ENCODE results near the gene SLC2A1. TPM values are rescaled to one million over a fixed set of nuclear protein-coding genes. Genes with fewer than 3 reads are reported as not detected.

SLC2A1 gene
- total and polyA plus RNA-seq, 2 of the 13 experiments (the other 11 are each of a cell fraction or from before 2014, with no cell fraction given) = 125 to 423 TPM

GRCh38 chr1:42957880-42958487 is 684 bp downstream of the SLC2A1 start (continued):
- TF ChIP-seq HOXA9 (CRISPR knock-in tag; IDR thresholded peaks at IDR 0.05; ENCODE audit: borderline replicate concordance) (no peak), BCL6 (CRISPR knock-in tag; IDR thresholded peaks at IDR 0.05) (no peak), HNRNPH1 (optimal IDR thresholded peaks at IDR 0.05; ENCODE audit: low read depth, low read length) (no peak), GMEB2 (CRISPR knock-in tag; IDR thresholded peaks at IDR 0.05; ENCODE audit: low read depth) (no peak), ZC3H4 (CRISPR knock-in tag; IDR thresholded peaks at IDR 0.05; ENCODE audit: borderline replicate concordance) (no peak), MED1 (CRISPR knock-in tag; IDR thresholded peaks at IDR 0.05) (peak; percentile 38; the same call in 1 of the 2 replicates), SP5 (CRISPR knock-in tag; IDR thresholded peaks at IDR 0.05; ENCODE audit: borderline replicate concordance, low read depth) (no peak), ATF7 (IDR thresholded peaks at IDR 0.05) (no peak), ATF7 (CRISPR knock-in tag; IDR thresholded peaks at IDR 0.05) (no peak), KLF16 (CRISPR knock-in tag; IDR thresholded peaks at IDR 0.05) (no peak; a peak in 1 of 4 replicates), TP53 (CRISPR knock-in tag; conservative IDR thresholded peaks at IDR 0.05) (no peak), CSRNP1 (CRISPR knock-in tag; IDR thresholded peaks at IDR 0.05) (no peak), ZNF576 (CRISPR knock-in tag; IDR thresholded peaks at IDR 0.05) (no peak), ZNF468 (CRISPR knock-in tag; IDR thresholded peaks at IDR 0.05) (no peak), SP4 (CRISPR knock-in tag; IDR thresholded peaks at IDR 0.05) (no peak), FOXA3 (CRISPR knock-in tag; IDR thresholded peaks at IDR 0.05) (no peak), BRD4 (CRISPR knock-in tag; IDR thresholded peaks at IDR 0.05) (no peak), GFI1 (CRISPR knock-in tag; IDR thresholded peaks at IDR 0.05; ENCODE audit: borderline replicate concordance) (no peak), ISX (CRISPR knock-in tag; conservative IDR thresholded peaks at IDR 0.05) (no peak), ZBTB7B (CRISPR knock-in tag; IDR thresholded peaks at IDR 0.05) (no peak; the same call in 1 of the 2 replicates), HES4 (CRISPR knock-in tag; IDR thresholded peaks at IDR 0.05; ENCODE audit: borderline replicate concordance) (0 out of 2 replicates have a peak, but pooled peaks have one; percentile 39), ZNF607 (CRISPR knock-in tag; IDR thresholded peaks at IDR 0.05; ENCODE audit: borderline replicate concordance) (peak; percentile 63; the same call in 1 of the 2 replicates), ZHX1 (CRISPR knock-in tag; IDR thresholded peaks at IDR 0.05; ENCODE audit: low read depth) (no peak)
